Breast epithelium (tissue), 4 donors: ENCODE data around the gene LRRC30. TPM values are rescaled to one million over a fixed set of nuclear protein-coding genes. Genes with fewer than 3 reads are reported as not detected.

Source experiments
- DNase-seq, 2 donors: peaks; one replicate each; pipeline ENCODE4 v3.0.0-alpha.2; 2019; ENCODE audit warnings: low spot score in 2 of 2
- H3K27ac ChIP-seq, 2 donors: fragments of 200-600 bp; sonication (generic) in 1 of 2; one replicate each; pipeline ENCODE4 v1.5.1; 2016 to 2019; ENCODE audit warnings: mild to moderate bottlenecking in 1 of 2
- H3K27me3 ChIP-seq, 2 donors: fragments of 200-600 bp; sonication (generic) in 1 of 2; one replicate each; pipeline versions ENCODE4 v1.5.1 to v1.6.0; 2017 to 2019; ENCODE audit warnings: control low read depth in 1 of 2, mild to moderate bottlenecking in 1 of 2
- H3K36me3 ChIP-seq: fragments of 200-600 bp; one replicate; pipeline ENCODE4 v1.5.1; 2019
- H3K4me1 ChIP-seq, 2 donors: fragments of 200-600 bp; sonication (generic); one replicate each; pipeline ENCODE4 v1.5.1; 2016 to 2019; ENCODE audit warnings: control low read depth in 1 of 2
- H3K4me3 ChIP-seq, 3 donors: fragments of 200-600 bp; sonication (generic); 1 replicate in 2 of 3; 2 replicates in 1 of 3; pipeline ENCODE4 v1.5.1; 2016 to 2019; ENCODE audit warnings: mild to moderate bottlenecking in 3 of 3, moderate library complexity in 2 of 3
- H3K9me3 ChIP-seq, 2 donors: fragments of 200-600 bp; sonication (generic) in 1 of 2; one replicate each; pipeline ENCODE4 v1.5.1; 2016 to 2019; ENCODE audit warnings: control low read depth in 1 of 2
- POLR2A ChIP-seq: fragments of 450-650 bp; IDR thresholded peaks from one replicate; pipeline ENCODE4 v1.6.1; 2016; ENCODE audit warnings: antibody characterized with exemption, mild to moderate bottlenecking, moderate library complexity
- POLR2AphosphoS5 ChIP-seq, 3 donors: sonication (generic); formaldehyde crosslinking; IDR thresholded peaks; one replicate each; pipeline ENCODE4 v1.6.1; 2017; ENCODE audit warnings: antibody characterized with exemption in 3 of 3
- intact Hi-C: fragments of 100-400 bp; cut with DNase I; formaldehyde crosslinking; loops from one replicate; pipeline ENCODE4 v1.15.1; 2023; ENCODE audit warnings: low total_unique reads
- total RNA-seq, 3 donors: library from RNA; depleted of rRNA; stranded (reverse); fragments of >200 nt; gene quantifications; one replicate each; pipeline ENCODE4 v1.1.0, GENCODE V29; 2016
- TF ChIP-seq, protein P1 (sequence below), 3 donors: fragments of 450-650 bp; IDR thresholded peaks; one replicate each; pipeline ENCODE4 v1.5.1; 2016 to 2017; ENCODE audit warnings: antibody characterized with exemption in 3 of 3, mild to moderate bottlenecking in 3 of 3, moderate library complexity in 3 of 3

Gene LRRC30
- total RNA-seq, 3 donors from 2014 or later = not detected

DNA sequence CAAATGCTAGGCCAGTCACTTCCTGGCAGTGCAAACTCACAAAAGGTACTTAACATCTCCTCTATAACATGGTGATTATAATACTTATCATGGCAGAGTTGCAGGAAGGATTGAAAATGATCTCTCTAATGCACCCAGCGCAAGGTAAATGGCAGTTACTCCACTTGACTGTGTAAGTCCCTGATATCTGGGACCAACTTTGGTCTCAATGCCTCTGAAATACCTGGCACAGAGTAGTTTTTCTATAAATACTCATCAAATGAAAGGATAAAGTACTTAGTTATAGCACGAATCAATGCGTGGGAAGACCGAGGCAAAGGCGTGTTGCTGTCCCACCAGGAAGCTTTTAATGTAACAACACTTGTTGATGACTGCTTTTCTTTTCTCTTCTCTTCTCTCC lies 24.8 kb downstream of the LRRC30 start:
- Histone ChIP-seq H3K9me3 (no peaks in the 10 kb centered on the region), H3K27me3 (no peaks in the 10 kb centered on the region), H3K4me1 (no peaks in the 10 kb centered on the region), H3K36me3 (no peaks in the 10 kb centered on the region), H3K27ac (no peak overlapping the region), H3K4me3 (no peak overlapping the region)
- DNase-seq = no peak
- intact Hi-C loops = no loop called here
- TF ChIP-seq POLR2A = no peak
- TF ChIP-seq, protein P1, sequence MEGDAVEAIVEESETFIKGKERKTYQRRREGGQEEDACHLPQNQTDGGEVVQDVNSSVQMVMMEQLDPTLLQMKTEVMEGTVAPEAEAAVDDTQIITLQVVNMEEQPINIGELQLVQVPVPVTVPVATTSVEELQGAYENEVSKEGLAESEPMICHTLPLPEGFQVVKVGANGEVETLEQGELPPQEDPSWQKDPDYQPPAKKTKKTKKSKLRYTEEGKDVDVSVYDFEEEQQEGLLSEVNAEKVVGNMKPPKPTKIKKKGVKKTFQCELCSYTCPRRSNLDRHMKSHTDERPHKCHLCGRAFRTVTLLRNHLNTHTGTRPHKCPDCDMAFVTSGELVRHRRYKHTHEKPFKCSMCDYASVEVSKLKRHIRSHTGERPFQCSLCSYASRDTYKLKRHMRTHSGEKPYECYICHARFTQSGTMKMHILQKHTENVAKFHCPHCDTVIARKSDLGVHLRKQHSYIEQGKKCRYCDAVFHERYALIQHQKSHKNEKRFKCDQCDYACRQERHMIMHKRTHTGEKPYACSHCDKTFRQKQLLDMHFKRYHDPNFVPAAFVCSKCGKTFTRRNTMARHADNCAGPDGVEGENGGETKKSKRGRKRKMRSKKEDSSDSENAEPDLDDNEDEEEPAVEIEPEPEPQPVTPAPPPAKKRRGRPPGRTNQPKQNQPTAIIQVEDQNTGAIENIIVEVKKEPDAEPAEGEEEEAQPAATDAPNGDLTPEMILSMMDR (IDR thresholded peaks at IDR 0.05) = no peak
- no peak for TF ChIP-seq POLR2AphosphoS5 (IDR thresholded peaks at IDR 0.05)

DNA sequence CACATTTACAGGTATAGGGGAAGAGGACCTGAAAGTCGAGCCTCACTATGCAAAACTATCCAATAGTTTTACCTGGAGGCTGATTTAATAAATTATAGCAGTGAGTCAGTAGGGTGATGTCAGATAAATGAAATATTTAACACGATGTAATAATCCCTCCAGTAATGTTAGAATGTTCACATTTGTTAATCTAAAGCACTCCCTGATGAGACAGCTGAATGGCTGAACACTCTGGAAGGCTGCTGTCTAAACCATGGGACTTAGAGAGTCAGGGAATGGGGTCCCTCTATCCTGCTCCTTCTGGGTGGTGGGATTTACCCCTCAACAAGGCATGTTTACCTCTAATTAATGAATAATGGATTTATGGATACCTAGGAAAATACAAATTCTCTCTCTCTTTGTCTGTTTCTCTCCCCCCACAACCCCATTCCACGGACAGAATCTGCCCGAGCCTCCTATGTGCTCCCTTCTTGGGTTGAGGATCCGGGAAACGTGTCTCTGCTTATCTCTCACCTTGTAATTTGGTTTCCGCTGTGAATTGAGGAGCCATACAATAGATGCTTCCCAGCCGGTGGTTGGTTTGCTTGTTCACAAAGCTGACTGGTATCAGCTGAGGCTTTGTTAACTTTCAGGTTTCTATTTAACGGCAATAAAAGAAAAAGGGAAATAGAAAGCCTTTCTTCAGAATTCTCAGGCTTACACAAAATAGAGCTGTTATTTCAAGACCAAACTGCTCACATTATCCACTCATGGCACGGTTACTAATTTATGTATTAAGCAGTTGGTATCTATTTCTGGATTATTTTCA lies 25.9 kb downstream of the LRRC30 start:
- intact Hi-C loops = no loop called here
- Histone ChIP-seq H3K27ac (no peak overlapping the region), H3K9me3 (no peaks in the 10 kb centered on the region), H3K4me1 (no peaks in the 10 kb centered on the region), H3K36me3 (no peaks in the 10 kb centered on the region), H3K27me3 (no peaks in the 10 kb centered on the region), H3K4me3 (no peak overlapping the region)
- TF ChIP-seq POLR2A = no peak
- TF ChIP-seq, protein P1 (IDR thresholded peaks at IDR 0.05) = no peak
- DNase-seq = no peak

DNA sequence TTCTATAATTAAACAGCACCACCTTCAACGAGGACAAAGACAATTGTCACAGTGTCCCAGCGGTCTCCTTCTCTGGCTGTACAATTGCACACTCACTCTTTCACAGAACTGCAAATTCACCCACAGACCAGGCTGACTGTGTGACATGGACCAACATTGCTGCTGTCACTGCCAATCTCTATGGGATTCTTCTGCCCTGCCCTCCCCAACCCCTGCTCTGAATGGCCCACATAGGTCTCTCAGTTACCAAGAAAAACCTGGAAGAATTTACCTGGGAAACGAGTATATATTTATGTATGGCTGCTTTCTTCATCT lies 26.5 kb downstream of the LRRC30 start:
- TF ChIP-seq POLR2AphosphoS5 (IDR thresholded peaks at IDR 0.05) (no peak), POLR2A (no peak)
- TF ChIP-seq, protein P1 (IDR thresholded peaks at IDR 0.05) = no peak
- intact Hi-C loops = no loop called here
- H3K9me3 ChIP-seq = no peaks in the 10 kb centered on the region
- H3K4me1 ChIP-seq = no peaks in the 10 kb centered on the region
- H3K36me3 ChIP-seq = no peaks in the 10 kb centered on the region
- DNase-seq = no peak
- H3K4me3 ChIP-seq = no peak overlapping the region
- no peak overlapping the region for H3K27ac ChIP-seq
- H3K27me3 ChIP-seq = no peaks in the 10 kb centered on the region

DNA sequence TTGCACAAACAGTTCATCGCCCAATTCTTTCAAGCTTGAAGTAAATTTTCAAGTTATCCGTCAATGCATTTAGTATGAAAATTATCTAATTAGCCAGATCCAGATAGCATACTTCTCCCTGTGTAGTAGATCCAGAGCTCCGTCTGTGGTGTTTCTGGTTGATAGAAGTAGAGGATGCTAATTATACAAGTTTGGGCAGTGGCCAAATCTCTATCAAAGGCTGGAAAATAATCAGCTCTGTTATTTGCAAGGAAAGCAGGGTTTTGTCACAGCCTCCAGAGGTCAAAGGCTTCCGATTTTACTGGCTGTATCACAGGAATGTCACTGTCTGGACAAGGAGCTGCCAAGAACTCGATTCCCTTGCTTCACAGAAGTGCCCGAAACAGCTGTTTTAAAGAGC lies 28.6 kb downstream of the LRRC30 start:
- TF ChIP-seq POLR2A (no peak), POLR2AphosphoS5 (IDR thresholded peaks at IDR 0.05) (no peak)
- TF ChIP-seq, protein P1 (IDR thresholded peaks at IDR 0.05) = no peak
- Histone ChIP-seq H3K36me3 (no peaks in the 10 kb centered on the region), H3K9me3 (no peaks in the 10 kb centered on the region), H3K4me1 (no peaks in the 10 kb centered on the region), H3K27ac (no peak overlapping the region), H3K27me3 (no peaks in the 10 kb centered on the region), H3K4me3 (no peak overlapping the region)
- intact Hi-C loops = no loop called here
- no peak for DNase-seq

DNA sequence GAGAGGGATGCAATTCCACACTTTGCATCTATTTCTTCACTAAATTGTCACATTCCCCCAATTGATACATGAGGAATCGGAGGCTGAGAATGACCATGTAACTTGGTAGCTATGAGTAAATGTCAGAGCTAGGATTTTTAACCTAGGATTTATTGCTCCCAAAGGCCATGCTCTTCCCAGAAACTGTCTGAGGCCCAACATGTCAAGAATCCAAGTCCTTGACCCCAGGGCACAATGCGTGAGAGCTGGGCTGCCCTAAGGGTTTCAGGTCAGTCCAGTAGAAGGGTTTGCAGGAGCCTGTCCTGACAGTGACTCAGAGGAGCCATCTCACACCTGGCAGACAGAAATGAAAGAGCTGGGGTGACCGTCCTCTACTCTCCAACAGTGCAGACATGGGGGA lies 30.3 kb downstream of the LRRC30 start:
- intact Hi-C loops = no loop called here
- no peak for DNase-seq
- Histone ChIP-seq H3K9me3 (no peaks in the 10 kb centered on the region), H3K36me3 (no peaks in the 10 kb centered on the region), H3K27me3 (no peaks in the 10 kb centered on the region), H3K4me3 (no peak overlapping the region), H3K27ac (no peak overlapping the region), H3K4me1 (no peaks in the 10 kb centered on the region)
- TF ChIP-seq POLR2A = no peak
- TF ChIP-seq, protein P1 (IDR thresholded peaks at IDR 0.05) = no peak
